ENCODE measurements around the gene TRIM13.

The TRIM13 gene

DNA sequence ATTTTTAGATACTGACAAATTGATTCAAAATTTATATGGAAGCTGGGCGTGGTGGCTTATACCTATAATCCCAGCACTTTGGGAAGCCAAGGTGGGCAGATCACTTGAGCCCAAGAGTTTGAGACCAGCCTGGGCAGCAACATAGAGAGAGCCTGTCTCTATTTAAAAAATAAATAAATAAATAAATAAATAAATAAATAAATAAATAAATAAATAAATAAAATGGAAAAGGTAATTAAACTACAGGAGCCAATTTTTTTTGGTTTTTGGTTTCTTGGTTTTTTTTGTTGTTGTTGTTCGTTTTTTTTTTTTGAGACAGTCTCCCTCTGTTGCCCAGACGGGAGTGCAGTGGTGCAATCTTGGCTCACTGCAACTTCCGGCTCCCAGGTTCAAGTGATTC, 29.4 kb upstream of the TRIM13 start:
- TF ChIP-seq, protein P1, sequence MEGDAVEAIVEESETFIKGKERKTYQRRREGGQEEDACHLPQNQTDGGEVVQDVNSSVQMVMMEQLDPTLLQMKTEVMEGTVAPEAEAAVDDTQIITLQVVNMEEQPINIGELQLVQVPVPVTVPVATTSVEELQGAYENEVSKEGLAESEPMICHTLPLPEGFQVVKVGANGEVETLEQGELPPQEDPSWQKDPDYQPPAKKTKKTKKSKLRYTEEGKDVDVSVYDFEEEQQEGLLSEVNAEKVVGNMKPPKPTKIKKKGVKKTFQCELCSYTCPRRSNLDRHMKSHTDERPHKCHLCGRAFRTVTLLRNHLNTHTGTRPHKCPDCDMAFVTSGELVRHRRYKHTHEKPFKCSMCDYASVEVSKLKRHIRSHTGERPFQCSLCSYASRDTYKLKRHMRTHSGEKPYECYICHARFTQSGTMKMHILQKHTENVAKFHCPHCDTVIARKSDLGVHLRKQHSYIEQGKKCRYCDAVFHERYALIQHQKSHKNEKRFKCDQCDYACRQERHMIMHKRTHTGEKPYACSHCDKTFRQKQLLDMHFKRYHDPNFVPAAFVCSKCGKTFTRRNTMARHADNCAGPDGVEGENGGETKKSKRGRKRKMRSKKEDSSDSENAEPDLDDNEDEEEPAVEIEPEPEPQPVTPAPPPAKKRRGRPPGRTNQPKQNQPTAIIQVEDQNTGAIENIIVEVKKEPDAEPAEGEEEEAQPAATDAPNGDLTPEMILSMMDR (IDR thresholded peaks at IDR 0.05; ENCODE audit: low read depth, low read length) = no peak
- no peak overlapping the region for H3K4me3 ChIP-seq (ENCODE audit: low read depth, low read length)

DNA sequence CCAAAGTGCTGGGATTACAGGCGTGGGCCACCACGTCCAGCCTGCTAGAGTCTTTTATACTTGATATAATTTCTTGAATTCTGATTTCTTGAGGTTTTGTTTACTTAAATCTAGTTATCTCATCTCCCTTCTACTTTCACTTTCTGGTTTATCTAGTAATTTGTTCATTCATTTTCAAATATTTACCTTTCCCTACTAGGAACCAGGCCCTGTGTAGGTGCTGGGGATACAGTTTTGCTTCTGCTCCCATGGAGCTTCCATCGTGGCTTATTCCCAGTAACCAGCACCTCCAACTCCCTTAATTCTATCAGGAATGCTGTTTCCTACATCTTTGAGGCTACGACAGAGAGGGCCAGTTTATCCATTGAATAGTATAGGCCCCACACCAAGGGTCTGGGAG, 24.1 kb upstream of the TRIM13 start:
- TF ChIP-seq, protein P1 (IDR thresholded peaks at IDR 0.05; ENCODE audit: low read depth, low read length) = no peak
- no peak overlapping the region for H3K4me3 ChIP-seq (ENCODE audit: low read depth, low read length)

DNA sequence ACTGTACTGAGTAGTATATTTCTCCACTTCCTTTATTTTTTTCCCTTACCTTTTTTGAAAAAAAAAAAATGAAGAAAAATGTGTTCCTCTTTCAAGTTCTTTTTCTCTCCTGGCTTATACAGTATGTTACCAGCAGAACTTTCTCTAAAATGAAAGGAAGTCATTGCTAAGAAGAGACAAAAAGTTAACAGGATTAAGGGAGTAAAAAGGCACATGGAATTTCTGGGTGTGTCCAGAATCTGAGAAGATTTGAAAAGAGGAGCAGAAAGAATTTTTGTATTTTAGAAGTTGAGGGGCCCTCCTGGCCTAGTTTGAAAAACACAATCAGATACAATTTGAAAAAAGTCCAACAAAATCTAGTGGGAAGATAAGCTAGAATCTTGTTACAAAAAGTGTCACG, 21.0 kb upstream of the TRIM13 start:
- TF ChIP-seq, protein P1 (IDR thresholded peaks at IDR 0.05; ENCODE audit: low read depth, low read length) = no peak

DNA sequence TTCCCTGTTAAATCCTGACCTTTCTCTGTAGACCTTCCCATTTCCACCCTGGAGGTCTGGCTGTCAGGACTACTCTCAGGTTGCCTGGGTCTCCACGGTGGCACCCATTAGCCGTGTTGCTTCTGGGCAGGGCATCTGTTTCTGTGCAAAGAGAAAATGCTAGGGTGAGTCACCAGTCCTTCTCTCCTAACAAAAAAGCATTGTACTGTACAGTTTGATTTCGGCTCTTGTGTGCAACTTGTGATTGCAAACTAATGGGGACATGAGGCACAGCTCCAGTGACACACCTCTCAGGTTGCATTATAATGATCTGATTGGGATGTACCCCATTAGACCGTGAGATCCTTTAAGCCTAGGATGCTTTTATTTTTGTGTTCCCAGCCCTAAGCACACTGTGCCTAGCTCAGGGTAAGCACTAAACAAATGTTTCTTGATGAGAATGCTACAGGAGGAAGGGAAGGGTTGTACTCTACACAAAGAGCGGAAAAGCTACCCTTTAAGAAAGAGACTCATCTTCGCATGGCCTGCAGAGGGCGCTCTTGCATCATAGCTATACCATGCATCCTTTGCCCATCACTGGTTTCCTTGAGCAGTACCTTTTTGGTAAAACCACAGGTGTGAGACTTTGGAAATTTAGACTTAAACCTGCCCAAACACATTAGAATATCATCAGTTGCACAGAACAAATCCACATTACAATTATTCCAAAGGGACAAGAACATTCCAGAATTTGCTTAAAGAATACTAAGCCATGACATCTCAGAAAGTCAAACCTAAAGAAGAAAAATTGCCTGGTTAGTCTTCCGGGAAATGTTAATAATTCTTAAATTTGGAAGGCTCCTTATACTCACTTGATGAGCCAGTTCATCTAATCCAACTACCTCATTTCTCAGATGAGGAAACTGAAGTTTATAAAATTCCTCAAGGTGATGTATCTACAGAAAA, 20.3 kb upstream of the TRIM13 start:
- H3K4me3 ChIP-seq (ENCODE audit: low read depth, low read length) = no peak overlapping the region
- TF ChIP-seq, protein P1 (IDR thresholded peaks at IDR 0.05; ENCODE audit: low read depth, low read length) = peak; percentile 86

More for the DNA sequence above, 21.0 kb upstream of the TRIM13 start:
- H3K4me3 ChIP-seq (ENCODE audit: low read depth, low read length) = no peak overlapping the region

DNA sequence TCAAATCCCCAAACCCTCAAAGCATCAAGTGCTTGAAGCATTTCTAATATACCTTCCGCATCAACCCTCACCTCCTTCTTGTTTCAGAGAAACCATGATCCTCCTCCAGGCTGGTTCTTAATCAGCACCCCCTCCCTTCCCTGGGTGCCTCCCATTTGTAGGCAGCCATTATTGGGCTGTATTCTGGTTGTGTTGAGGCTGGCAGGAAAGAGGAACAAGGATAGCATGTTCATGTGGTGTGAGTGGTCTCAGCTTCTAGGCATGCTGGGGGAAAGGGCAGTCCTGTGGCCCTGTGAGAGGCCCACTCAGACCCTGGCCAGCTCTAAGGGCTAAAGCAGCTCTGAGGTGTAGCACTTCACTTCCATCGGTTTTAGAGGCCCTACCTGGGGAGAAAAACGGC, 18.9 kb upstream of the TRIM13 start:
- TF ChIP-seq, protein P1 (IDR thresholded peaks at IDR 0.05; ENCODE audit: low read depth, low read length) = no peak
- no peak overlapping the region for H3K4me3 ChIP-seq (ENCODE audit: low read depth, low read length)

DNA sequence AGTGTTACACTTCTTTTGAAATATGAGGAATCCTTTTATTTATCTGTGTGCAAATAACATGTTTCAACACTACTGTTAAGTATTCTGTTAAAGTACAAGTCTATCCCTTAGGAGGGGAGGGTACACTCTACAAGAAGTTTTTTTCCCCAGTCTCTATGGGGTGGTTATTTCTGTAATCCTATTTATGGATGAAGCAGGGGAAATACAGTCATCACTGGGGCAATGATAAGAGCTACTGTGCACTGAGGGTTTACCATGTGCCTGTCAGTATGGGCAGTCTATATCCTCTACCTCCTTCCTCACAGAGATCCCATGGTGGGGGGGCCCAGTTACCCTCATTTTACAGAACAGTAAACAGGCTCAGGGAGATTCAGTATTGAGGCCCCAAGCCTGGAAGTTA, 16.6 kb upstream of the TRIM13 start:
- no peak overlapping the region for H3K4me3 ChIP-seq (ENCODE audit: low read depth, low read length)

DNA sequence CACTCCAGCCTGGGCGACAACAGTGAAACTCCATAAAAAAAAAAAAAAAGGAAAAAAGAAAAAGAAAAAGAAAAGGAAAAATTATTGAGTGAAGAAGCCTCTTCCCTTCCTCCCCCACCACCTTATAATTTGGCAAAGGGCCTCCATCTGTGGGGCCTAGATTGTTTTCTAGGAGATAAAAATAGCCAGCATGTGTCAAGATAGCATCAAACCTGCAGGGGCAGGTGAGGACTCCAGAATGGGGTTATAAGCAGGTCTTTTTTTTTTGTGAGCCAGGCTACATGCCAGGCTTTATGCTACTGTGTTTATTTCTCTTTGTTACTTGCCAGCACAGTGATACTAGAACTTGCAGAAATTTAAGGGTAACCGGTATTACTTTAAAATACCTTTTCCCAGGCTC, 11.7 kb upstream of the TRIM13 start:
- TF ChIP-seq, protein P1 (IDR thresholded peaks at IDR 0.05; ENCODE audit: low read depth, low read length) = no peak
- no peak overlapping the region for H3K4me3 ChIP-seq (ENCODE audit: low read depth, low read length)

More for the DNA sequence above, 16.6 kb upstream of the TRIM13 start:
- TF ChIP-seq, protein P1 (IDR thresholded peaks at IDR 0.05; ENCODE audit: low read depth, low read length) = no peak
